OCI-M1 (cell line): ENCODE data around the gene TMEM212.
A peak's percentile ranks its signal among the peaks of the same experiment; 100 is the strongest.
"Not testable (repeated sequence)": the region's sequence is repeated elsewhere in the genome, so short reads cannot be mapped to it uniquely, and the experiment has no call there.

Source experiments
- DNase-seq: peaks from one replicate; lab custom pipeline; 2025; lab: John Stamatoyannopoulos, UW

The TMEM212 gene

DNA sequence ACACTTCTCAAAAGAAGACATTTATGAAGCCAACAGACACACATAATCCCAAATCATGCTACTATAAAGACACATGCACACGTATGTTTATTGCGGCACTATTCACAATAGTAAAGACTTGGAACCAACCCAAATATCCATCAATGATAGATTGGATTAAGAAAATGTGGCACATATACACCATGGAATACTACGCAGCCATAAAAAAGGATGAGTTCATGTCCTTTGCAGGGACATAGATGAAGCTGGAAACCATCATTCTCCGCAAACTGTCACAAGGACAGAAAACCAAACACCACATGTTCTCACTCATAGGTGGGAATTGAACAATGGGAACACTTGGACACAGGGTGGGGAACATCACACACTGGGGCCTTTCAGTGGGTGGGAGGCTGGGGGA, 15.6 kb downstream of the TMEM212 start:
- not testable (repeated sequence) for DNase-seq

GRCh38 chr3:171860830-171861535, 17.8 kb downstream of the TMEM212 start:
- no peak for DNase-seq

- no peak for DNase-seq
Measured at GRCh38 chr3:171862392-171862791, 19.2 kb downstream of the TMEM212 start.

GRCh38 chr3:171862993-171863521, 19.9 kb downstream of the TMEM212 start:
- no peak for DNase-seq

DNA sequence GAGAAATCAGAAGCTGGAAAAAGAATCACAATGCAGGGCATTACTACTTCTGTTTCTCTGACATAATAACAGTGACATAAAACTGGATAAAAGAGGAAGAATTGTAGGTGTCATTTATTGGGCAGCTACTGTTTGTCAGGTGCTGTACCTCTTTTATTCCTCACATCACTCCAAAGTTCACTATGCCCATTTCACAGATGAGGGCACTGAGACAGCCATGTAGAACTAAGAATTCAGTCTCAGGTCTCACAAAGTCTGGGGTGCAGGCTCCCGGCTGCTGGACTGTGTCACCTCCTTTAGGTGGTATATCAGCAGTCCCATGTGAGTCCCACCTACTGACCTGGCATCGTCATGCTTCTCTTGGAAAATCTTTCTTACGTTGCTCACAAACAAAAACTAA, 20.8 kb downstream of the TMEM212 start:
- no peak for DNase-seq

DNA sequence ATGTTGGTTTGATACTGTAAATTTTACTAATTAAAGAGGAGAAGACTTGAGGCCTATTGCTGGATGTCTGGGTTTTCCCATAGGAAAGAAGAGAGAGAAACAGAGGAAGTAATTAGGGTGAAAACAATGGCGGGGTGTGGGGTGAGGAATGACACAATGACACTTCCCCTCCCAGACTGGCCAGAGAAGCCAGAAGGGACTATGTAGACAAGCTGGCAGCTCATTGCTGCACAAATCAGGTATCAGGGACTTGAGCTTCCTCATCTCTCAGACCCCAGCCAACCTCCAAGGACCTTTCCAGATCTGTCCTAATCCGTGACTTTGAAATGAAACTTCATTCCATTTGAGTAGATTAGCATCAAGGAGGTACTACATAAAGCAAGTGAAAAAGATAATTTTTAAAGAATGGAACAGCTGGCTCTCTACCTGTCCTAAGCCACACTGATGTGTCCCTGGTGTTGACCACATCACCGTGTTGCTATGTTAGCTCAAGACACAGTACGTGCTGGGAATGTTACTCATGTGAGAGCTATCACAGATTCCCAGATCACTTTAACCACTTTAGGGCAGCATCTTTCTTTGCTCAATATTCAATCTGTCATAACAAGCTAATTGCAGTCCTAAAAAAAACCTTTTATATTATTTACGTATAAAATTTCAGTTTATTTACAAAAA, 22.2 kb downstream of the TMEM212 start:
- no peak for DNase-seq

DNA sequence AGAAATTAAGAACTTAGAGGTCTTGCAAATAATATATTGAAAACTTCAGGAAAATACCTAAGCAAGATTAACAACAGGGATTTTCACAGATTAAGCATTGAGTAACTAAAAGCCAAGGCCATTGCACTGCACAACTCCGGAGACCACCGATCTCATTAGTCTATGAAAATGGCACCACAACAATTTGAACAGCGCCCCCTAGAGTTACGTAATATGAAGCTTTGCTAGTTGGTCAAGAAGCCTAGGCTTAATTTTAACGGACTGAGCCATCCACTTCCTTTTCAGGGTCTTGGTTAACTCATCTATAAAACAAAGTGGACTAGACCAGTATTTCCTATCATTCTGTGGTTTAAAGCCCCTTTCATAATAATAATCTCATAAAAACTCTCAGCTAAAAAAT, 24.8 kb downstream of the TMEM212 start:
- DNase-seq, result peak; percentile 82

GRCh38 chr3:171871392-171872274, 28.5 kb downstream of the TMEM212 start:
- DNase-seq, result peak; percentile 88

GRCh38 chr3:171873580-171873979, 30.4 kb downstream of the TMEM212 start:
- no peak for DNase-seq

GRCh38 chr3:171874251-171874681, 31.1 kb downstream of the TMEM212 start:
- peak; percentile 27 for DNase-seq

GRCh38 chr3:171874879-171875278, 31.7 kb downstream of the TMEM212 start:
- DNase-seq, result no peak

DNA sequence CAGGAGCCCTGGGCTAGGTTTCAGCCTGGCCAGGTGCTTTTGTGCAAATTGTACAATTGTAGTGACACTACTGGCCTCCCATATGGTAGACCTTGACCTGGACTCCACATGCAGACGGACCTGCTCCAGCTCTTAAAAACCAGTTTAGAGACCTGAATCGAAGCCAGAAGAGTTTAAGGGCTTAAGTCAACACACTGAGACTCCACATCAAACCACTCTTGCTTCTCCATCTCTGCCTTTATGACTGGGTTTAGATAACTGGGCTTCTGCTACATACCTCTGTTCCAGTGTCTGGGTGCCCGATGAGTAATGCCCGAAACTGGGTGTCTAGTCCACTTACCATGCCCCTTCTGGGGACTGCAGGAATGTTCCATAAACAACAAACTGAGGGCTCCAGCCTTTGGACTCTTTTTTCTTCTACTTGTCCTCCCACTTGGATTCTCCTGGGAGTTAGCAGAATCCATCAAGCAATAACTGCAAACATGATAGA, 32.8 kb downstream of the TMEM212 start:
- DNase-seq, result no peak

DNA sequence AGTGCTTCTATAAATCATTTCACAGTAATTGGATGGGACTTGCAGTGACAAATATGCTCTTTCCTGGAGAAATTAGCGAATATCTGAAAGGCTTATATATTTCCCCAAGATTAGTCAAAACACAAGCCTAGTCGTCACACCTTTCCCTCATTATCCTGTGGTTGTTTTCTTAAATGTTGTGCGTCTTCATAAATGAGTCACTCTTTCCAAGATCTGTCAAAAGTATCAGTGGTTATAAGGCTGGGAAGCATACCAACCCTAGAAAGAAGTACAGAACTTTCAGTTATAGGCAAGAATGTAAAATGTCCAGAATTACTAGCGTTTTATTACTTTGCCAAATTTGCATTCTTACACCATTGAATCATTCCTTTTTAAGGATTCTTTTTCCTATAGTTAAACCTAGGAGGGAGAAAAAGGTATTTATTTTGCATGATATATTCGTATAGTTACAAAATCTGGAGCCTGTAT, 33.6 kb downstream of the TMEM212 start:
- peak; percentile 24 for DNase-seq

DNA sequence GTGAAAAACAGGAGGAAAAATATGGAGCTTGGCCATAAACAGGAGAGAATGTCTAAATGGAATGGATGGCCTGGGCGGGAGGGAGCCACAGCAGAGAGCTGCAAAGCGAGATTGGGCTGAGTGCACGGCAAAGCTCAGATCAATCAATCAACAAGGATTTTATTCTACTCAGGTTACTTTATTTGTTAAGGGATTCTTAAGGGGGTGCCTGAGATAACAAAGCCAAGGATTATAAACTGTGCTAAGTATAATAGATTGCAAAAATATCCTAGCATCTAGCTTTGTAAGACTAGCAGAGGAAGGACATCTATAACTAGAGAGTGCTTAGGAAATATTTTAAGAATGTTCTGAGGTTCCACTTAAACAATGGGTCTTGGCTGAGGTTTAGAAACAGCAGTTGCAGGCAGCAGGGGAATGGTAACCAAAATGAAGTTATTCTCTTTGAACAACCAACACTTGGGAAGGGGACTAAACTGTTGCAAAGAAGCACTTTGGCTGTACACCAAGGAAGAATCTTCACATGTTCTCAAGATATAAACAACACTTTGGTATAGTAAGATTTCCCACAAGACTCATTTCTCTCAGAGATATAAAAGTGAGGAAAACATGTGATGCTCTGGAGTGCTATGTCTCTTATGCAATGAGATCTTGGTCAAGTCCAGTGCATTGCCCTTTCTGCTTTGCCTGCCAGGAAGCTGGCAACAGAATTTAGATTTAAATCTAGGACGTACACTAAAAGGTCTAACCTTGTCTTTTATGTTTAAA, 35.5 kb downstream of the TMEM212 start:
- no peak for DNase-seq

DNA sequence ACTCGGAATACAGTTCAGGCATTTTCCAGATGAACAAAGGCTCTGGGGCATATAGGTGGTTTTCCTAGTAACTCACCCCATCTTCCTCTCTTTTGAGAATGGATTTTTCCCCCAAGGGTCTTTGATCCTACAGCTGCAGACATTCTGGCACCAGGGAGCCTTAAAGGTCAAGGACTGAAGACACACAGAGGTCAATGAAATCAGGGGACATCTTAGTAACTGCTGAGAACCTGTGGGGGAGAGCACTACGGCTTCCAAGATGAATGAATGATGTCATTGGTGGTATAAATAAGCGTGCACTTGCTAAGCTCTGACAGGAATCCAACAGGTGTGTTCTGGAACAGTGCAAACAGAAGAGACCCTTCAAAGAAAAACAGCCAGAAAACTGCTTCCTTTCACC, 36.3 kb downstream of the TMEM212 start:
- no peak for DNase-seq

DNA sequence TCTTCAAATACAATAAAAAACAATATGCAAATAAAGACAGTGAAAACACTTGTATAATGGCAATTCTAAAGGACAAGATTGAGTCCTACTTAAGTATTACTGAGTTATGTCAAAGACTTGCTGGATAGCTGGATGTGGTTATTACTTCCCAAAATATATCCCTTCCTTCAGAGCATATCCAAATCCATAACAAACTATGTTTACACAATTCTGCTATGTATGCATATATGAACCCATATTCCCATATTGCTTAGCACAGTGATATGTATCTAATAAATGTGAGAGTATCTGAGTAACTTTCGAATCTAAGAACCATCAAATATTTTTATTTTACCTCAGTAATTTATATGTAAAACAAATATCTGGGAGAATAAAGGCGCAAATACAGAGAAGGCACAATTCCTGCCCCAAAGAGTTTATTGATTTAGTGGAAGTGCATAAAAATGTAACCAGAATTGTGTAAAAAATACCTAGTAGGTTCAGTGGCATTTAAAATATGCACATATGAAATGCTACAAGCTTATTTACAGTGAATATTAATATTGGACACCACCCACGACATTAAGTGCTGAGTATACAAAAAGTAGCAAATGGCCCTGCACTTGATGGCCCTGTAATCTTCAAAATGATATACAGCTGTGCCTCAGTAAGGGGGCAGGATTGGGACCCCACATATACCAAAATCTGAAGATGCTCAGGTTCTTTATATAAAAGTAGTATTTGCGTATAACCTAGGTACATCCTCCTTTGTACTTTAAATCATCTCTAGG, 37.1 kb downstream of the TMEM212 start:
- DNase-seq, result no peak

DNA sequence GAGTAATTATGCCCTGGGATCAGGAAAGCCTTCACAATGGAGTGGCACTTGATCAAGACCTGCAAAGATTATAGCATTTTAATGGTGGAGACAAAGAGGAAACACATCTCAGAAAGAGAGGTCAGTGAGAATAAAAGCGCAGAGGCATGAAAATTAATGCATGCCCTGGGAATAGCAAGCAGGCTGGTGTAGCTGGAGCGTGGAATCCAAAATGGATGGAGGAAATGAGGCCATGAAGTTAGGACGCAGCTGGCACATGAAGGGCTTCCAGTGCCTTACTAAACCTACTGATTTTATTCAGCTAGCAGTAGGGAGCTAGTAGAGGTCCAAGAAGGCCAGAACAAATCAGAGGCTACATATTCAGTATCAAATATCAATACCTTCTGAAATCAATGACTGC, 38.1 kb downstream of the TMEM212 start:
- DNase-seq, result no peak

- DNase-seq, result no peak
Measured at GRCh38 chr3:171883257-171883892, 40.2 kb downstream of the TMEM212 start.

DNA sequence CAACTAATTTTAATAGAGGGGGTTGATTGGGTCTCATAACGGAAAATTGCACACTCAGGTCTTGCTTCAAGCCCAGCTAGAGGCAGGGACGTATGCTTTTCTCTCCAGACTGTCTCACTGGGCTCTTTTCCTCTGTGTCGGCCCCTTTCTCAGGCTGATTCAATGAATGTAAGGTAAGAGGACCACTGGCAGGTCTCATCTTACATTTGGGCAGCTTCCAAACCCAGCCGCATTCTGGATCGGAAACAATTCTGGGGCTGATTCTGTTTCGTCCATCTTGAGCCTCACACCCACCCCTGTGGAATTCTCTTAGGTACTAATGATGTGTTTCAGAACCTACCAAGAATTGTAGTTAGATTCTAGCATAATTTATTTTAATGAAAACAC, 40.7 kb downstream of the TMEM212 start:
- no peak for DNase-seq

DNA sequence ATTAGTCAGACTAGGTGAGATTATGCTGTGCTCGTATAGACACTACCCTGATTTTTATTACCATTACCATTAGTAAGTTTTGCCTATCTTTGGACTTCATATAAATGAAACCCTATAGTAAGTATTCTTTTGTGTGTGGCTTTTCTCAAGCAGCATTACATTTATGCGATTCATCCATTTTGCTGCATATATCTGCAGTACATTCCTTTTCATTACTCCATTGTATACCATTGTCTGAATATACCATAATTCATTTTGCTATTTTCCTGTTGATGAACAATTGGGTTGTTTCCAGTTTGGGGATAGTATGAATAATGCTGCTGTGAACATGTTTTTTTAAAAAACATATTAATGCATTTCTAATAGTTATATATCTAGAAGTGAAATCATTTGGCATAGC, 45.3 kb downstream of the TMEM212 start:
- DNase-seq, result no peak
